Transverse colon (tissue), 3 donors: ENCODE measurements around the gene TEKT4.

ENCODE experiments used
- EP300 ChIP-seq: sonication (generic); formaldehyde crosslinking; IDR thresholded peaks from one replicate; pipeline ENCODE4 v1.6.1; 2017; ENCODE audit warnings: antibody characterized with exemption, low read depth
- POLR2A ChIP-seq: fragments of 450-650 bp; IDR thresholded peaks from one replicate; pipeline ENCODE4 v1.6.1; 2016; ENCODE audit warnings: antibody characterized with exemption, mild to moderate bottlenecking, moderate library complexity
- TF ChIP-seq, protein P1 (sequence below), 5 experiments: fragments of 200-600 bp in 3 of 5; fragments of 450-650 bp in 2 of 5; sonication (generic) in 3 of 5; IDR thresholded peaks; 1 replicate in 2 of 5; 2 replicates in 3 of 5; pipeline ENCODE4 v1.5.1; 2016 to 2017; ENCODE audit warnings: antibody characterized with exemption in 5 of 5, inconsistent platforms in 3 of 5, mild to moderate bottlenecking in 2 of 5, moderate library complexity in 1 of 5

DNA sequence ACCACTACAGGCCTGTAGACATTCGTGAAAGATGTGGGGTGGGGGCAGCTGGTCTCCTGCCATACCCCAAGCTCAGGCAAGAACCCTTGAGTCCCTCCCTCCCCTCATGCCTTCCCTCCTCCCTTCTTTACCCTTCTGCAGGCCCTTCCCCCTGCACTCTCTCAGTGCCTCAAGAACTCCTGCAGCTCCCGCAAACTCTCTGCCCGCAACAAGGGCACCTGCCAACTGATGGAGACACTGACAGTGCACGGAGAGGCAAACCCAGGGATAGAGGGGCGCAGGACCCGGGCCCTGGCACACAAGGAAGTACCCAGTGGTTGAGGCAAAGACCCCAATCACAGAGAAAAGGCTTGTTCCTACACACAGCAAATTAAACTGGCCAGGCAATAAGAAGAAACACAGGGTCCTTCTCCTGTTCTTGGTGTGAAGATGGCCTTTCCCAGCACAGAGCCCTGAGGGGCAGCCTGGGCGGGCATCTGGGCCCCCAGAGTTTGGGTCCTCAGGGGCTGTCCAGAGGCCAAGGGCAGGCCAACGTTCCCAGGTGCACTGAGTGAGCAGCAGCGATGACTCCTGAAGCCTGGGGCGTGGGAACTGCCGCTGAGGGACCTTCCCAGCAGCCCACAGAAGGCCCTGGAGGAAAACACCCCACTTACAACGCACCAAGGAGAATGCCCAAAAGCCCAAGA is 1.6 kb downstream of the TEKT4 start:
- TF ChIP-seq POLR2A (no peak), EP300 (no peak)
- TF ChIP-seq, protein P1, sequence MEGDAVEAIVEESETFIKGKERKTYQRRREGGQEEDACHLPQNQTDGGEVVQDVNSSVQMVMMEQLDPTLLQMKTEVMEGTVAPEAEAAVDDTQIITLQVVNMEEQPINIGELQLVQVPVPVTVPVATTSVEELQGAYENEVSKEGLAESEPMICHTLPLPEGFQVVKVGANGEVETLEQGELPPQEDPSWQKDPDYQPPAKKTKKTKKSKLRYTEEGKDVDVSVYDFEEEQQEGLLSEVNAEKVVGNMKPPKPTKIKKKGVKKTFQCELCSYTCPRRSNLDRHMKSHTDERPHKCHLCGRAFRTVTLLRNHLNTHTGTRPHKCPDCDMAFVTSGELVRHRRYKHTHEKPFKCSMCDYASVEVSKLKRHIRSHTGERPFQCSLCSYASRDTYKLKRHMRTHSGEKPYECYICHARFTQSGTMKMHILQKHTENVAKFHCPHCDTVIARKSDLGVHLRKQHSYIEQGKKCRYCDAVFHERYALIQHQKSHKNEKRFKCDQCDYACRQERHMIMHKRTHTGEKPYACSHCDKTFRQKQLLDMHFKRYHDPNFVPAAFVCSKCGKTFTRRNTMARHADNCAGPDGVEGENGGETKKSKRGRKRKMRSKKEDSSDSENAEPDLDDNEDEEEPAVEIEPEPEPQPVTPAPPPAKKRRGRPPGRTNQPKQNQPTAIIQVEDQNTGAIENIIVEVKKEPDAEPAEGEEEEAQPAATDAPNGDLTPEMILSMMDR (IDR thresholded peaks at IDR 0.05), result no peak
